PFSK-1 (cell line): ENCODE measurements around the gene THOP1.

ENCODE experiments used
- FOXP2 ChIP-seq: optimal IDR thresholded peaks from 2 replicates; pipeline ENCODE3; 2011; ENCODE audit warnings: borderline replicate concordance, control low read depth, inconsistent platforms; ENCODE audit not compliant: insufficient read depth; ENCODE audit errors: extremely low read length, extremely low read depth
- POLR2AphosphoS5 ChIP-seq: IDR thresholded peaks from 2 replicates; pipeline ENCODE4 v1.6.1; 2012; ENCODE audit warnings: low read depth, mild to moderate bottlenecking, control low read depth, low read length, moderate library complexity
- SIN3A ChIP-seq: IDR thresholded peaks from 2 replicates; pipeline ENCODE4 v1.6.1; 2012; ENCODE audit warnings: mild to moderate bottlenecking, low read length, moderate library complexity, borderline replicate concordance; ENCODE audit not compliant: insufficient read depth
- TAF1 ChIP-seq: IDR thresholded peaks from 2 replicates; pipeline ENCODE4 v1.6.1; 2012; ENCODE audit warnings: low read length, control low read depth, borderline replicate concordance; ENCODE audit not compliant: insufficient read depth
- TF ChIP-seq, protein P1 (sequence below), 2 experiments: IDR thresholded peaks; 2 replicates each; pipeline versions ENCODE4 v1.6.1 to v1.8.0; 2011 to 2012; ENCODE audit warnings: low read depth in 2 of 2, low read length in 2 of 2, control low read depth in 1 of 2, inconsistent platforms in 1 of 2, mild to moderate bottlenecking in 1 of 2, moderate library complexity in 1 of 2; ENCODE audit not compliant: insufficient read depth in 1 of 2

The THOP1 gene

DNA sequence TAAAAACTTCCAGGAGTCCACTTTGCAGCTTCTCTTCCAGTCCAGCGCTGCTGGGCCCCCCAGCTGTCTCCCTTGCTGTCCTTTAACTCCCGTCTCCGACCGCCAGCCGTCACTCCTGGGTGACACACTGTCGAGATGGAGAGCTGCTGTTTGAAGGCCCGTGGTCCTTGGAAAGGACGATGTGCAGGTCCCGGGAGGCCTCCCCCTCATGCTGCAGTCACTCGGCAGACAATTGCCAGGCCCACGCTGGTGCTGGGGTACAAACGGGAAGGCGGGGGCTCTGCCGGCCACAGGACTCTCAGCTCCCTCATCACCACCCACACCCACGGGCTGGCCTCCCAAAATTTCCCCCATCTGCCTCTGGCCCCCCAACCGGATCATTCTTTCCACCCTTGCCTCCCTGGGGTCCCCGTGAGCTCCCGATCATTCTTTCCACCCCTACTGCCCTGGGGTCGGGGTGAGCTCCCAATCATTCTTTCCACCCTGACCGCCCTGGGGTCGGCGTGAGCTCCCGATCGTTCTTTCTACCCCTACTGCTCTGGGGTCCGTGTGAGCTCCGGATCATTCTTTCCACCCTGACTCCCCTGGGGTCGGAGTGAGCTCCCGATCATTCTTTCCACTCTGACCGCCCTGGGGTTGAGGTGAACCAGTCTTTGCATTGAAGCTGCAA lies 18.3 kb downstream of the THOP1 start:
- TF ChIP-seq POLR2AphosphoS5 (no peak), SIN3A (no peak), TAF1 (no peak), FOXP2 (no peak)
- TF ChIP-seq, protein P1, sequence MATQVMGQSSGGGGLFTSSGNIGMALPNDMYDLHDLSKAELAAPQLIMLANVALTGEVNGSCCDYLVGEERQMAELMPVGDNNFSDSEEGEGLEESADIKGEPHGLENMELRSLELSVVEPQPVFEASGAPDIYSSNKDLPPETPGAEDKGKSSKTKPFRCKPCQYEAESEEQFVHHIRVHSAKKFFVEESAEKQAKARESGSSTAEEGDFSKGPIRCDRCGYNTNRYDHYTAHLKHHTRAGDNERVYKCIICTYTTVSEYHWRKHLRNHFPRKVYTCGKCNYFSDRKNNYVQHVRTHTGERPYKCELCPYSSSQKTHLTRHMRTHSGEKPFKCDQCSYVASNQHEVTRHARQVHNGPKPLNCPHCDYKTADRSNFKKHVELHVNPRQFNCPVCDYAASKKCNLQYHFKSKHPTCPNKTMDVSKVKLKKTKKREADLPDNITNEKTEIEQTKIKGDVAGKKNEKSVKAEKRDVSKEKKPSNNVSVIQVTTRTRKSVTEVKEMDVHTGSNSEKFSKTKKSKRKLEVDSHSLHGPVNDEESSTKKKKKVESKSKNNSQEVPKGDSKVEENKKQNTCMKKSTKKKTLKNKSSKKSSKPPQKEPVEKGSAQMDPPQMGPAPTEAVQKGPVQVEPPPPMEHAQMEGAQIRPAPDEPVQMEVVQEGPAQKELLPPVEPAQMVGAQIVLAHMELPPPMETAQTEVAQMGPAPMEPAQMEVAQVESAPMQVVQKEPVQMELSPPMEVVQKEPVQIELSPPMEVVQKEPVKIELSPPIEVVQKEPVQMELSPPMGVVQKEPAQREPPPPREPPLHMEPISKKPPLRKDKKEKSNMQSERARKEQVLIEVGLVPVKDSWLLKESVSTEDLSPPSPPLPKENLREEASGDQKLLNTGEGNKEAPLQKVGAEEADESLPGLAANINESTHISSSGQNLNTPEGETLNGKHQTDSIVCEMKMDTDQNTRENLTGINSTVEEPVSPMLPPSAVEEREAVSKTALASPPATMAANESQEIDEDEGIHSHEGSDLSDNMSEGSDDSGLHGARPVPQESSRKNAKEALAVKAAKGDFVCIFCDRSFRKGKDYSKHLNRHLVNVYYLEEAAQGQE (IDR thresholded peaks at IDR 0.05; ENCODE audit: insufficient read depth in 1 of 2, low read depth in 2 of 2, low read length in 2 of 2) = no peak

DNA sequence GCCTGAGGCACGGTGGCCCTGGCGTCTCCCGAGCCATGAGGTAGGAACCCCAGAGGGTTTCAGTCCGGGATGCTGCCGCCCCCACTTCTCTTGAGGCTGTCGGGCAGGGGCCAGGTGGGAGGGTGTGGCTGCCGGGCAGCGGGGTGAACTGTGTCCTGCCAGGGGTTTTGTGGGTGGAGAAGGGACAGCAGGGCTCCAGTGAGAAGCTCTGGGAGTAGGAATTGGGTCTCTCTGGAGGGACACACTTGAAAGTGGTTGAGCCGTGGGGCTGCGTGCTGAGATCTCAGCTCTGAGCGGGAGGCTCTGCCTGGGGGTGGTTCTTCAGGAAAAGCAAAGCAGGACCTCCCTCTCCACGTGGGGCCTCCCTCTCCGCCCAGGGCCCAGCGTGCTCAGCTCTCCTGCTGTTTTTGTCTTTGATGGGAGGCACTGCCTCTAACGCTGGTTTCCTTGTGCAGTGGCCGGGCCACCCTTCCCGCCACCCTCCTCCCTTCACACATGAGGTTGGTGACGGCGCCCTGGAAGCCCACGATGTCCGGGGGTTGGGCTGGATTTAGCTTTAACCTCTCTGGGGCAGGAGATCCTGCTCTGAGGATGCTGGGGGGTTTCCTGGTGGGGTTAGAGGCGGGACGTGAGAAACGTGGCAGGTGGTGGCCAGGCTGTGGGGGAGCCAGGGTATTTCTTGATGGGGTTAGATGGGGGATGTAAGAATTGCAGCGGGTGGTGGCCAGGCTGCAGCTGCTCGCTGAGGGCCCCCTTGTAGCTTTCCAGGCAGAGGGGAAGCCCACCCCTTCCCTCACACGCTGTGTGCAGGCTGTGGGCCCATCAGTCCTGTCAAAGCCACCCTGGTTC lies 19.1 kb downstream of the THOP1 start:
- TF ChIP-seq TAF1 = no peak
- TF ChIP-seq, protein P1 (IDR thresholded peaks at IDR 0.05; ENCODE audit: insufficient read depth in 1 of 2, low read depth in 2 of 2, low read length in 2 of 2) = no peak
- no peak for TF ChIP-seq SIN3A
- TF ChIP-seq POLR2AphosphoS5 = no peak

DNA sequence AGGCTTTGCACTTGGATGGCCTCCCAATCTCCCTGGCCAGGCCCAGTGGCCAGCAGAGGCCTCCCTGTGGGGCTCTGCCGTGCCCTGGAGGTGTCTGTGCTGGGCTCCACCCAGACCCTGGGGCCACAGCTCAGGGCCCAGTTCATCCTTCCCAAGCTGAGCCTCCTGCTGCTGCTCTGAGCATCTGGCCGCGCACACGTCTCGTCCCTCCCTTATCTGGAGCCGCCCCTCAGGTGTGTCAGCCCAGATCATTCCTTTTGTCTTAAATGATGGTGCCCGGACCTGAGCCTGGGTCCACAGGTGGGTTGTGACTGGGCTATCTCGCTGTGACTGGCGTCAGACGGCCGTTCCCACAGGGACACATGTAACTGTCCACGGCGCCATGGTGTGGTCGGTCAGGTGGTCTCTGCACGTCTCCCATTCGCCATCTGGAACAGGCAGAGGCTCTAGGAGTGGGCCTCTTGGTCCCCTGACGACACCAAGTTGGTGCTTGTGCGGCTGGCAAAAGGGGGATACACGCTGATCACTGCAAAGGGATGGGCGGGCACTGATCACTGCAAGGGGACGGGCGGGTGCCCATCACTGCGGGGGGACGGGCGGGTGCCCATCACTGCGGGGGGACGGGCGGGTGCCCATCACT lies 20.1 kb downstream of the THOP1 start:
- TF ChIP-seq SIN3A (no peak), FOXP2 (no peak), TAF1 (no peak), POLR2AphosphoS5 (no peak)
- TF ChIP-seq, protein P1 (IDR thresholded peaks at IDR 0.05; ENCODE audit: insufficient read depth in 1 of 2, low read depth in 2 of 2, low read length in 2 of 2) = no peak

DNA sequence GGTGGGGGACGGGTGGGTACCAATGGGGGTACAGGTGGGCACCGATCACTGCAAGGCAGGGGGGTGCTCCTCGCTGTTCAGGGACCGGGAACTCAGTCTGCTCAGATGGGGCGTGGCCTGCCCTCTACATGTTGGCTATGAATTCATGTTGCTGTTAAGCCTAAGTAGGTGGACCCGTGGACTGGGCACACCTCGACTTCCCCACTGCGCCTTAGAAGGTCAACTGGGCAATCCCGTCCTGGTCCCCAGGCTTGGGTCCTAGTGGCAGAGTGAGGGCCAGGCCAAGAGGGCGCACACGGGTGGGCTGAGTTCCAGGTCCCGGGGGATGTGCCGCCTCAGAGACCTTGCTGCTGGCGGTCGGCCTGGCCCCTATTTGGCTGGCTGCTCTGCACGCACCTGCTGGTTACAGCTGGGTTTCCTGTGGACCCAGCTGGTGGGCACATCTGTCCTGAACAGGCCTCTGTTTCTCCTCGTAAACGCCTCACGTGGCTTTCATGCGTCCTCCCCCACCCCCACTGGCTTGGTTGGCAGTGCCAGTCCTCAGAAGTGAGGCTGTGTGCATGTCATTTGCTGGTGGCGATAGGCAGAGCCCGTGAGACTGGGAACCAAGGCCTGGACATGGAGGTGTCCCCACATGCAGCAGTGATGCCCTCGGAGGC lies 20.8 kb downstream of the THOP1 start:
- TF ChIP-seq FOXP2 (no peak), TAF1 (no peak), SIN3A (no peak), POLR2AphosphoS5 (no peak)
- TF ChIP-seq, protein P1 (IDR thresholded peaks at IDR 0.05; ENCODE audit: insufficient read depth in 1 of 2, low read depth in 2 of 2, low read length in 2 of 2) = no peak
